ENCODE results near the gene TMEM184B.

Gene TMEM184B

DNA sequence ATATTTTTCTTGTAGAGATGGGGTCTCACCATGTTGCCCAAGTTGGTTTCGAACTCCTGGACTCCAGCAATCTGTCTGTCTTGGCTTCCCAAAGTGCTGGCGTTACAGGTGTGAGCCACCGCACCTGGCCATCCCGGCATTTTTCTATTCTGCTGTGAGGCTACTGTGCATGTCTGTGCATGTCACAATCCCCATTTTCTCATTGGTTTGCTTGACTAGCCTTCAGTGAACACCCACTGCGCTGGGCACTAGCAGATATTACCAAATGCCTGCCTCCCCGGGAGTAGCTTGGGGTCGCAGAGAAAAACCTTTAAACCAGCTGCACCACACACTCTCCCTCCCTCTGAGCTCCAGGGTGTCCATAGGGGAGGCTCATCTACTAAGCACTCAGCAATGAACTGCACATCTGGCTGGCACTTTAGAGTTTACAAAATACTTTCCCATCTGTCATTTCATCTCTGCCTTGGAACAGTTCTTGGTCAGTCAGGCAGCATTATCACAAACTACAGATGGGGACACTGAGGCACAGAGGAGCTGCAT lies 39.5 kb upstream of the TMEM184B start:
- H3K4me1 Mint-ChIP-seq (ENCODE audit: low read depth): peaks cover 60% of the 10 kb centered on the region
- no peak overlapping the region for H3K27ac Mint-ChIP-seq
- H3K9me3 Mint-ChIP-seq: no peaks in the 10 kb centered on the region
- H3K36me3 Mint-ChIP-seq (ENCODE audit: low read depth): peaks cover 36% of the 10 kb centered on the region
- H3K4me3 Mint-ChIP-seq: no peak overlapping the region
- no peaks in the 10 kb centered on the region for H3K27me3 Mint-ChIP-seq

DNA sequence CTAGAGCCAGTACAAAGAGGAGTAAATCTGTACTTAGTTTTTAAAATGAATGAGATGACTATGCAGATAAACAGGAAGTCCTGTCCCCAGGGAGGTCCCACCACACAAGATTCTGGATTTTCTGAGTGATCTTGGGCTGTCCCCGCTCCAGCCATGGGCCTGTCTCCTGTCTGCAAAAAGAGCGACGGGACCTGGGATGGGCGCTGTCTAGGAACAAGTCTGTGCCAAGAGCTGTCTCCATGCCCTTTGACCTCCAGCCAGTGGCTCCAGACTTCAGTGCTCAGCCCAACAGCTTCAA lies 38.5 kb upstream of the TMEM184B start:
- Mint-ChIP-seq H3K4me1 (ENCODE audit: low read depth) (peaks cover 66% of the 10 kb centered on the region), H3K9me3 (no peaks in the 10 kb centered on the region), H3K36me3 (ENCODE audit: low read depth) (peaks cover 40% of the 10 kb centered on the region), H3K27me3 (no peaks in the 10 kb centered on the region), H3K27ac (peak overlapping the region; percentile 79), H3K4me3 (no peak overlapping the region)

DNA sequence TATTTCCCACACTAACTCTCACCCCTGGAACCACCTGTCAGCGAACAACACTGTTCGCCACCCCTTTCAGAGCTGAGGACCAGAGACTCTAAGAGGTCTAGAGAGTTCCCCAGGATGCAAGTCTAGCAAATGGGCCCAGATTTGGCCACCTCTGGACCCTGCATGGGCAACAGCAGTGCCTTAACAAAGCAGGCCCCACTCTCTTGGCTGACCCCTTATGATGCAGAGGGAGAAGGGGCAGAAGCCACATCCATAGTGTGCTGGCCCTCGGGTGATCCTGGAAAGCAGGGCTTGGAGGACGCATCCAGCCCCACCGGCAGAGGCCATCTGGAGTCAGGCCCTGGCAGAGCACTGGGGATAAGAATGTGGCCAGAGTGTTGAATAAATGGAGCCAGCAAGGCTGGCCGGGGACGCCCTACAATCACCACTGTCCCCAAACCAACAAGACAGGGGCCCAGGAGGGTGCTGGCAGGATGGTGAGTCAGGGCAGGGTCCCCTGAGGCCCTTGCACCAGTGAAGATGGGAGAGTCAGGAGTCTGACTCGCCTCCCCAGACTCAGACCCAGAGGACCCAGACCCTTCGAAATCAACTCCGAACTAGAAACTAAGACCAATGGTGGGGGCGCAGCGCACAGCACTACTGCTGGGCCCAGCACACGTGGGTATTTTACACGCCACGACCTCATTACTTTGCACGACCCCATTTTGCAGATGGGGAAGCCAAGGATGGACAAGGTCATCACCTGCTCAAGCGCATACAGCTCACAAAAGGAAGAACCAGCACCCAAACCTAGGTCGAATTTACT lies 37.9 kb upstream of the TMEM184B start:
- peaks cover 70% of the 10 kb centered on the region for H3K4me1 Mint-ChIP-seq (ENCODE audit: low read depth)
- peak overlapping the region; percentile 79 for H3K27ac Mint-ChIP-seq
- H3K27me3 Mint-ChIP-seq: no peaks in the 10 kb centered on the region
- peaks cover 40% of the 10 kb centered on the region for H3K36me3 Mint-ChIP-seq (ENCODE audit: low read depth)
- no peak overlapping the region for H3K4me3 Mint-ChIP-seq
- no peaks in the 10 kb centered on the region for H3K9me3 Mint-ChIP-seq

DNA sequence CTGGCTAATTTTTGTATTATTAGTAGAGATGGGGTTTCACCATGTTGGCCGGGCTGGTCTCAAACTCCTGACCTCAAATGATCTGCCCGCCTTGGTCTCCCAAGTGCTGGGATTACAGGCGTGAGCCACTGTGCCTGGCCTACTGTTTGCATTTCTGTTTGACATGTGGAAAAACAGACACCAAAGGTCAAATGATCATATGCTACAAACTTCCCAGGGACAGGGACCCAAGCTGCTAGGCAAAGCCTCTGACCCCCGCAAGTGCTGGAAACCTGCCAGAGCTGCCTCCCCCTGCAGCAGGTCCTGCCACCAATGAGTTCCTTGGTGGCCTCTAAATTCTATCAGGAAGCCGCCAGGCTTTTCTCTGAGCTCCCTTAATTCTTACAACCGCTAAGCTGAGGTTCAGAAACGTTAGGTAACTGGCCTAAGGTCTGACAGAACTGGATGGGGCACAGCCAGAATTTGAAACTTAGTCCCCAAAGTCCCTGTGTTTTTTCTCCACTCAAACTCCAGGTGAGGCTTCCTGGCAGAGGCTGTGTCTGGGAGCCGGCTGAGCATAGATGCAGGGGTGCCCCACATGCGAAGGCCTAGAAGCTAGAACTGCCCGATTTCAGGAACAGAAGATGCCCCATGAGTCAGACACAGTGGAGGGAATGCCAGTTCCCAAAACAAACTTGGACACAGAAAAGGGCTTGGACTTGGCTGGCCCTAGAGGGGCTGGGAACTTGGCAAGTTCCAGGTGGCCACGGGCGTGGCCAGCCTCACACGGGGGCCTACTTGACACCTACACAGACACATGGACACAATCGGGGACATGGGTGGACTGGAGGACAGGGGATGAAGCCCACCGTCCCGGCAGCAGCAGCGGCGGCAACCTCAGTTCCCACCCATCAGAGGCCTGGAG lies 37.1 kb upstream of the TMEM184B start:
- Mint-ChIP-seq H3K36me3 (ENCODE audit: low read depth) (peaks cover 36% of the 10 kb centered on the region), H3K27me3 (no peaks in the 10 kb centered on the region), H3K27ac (no peak overlapping the region), H3K4me1 (ENCODE audit: low read depth) (peaks cover 69% of the 10 kb centered on the region), H3K4me3 (no peak overlapping the region), H3K9me3 (no peaks in the 10 kb centered on the region)

DNA sequence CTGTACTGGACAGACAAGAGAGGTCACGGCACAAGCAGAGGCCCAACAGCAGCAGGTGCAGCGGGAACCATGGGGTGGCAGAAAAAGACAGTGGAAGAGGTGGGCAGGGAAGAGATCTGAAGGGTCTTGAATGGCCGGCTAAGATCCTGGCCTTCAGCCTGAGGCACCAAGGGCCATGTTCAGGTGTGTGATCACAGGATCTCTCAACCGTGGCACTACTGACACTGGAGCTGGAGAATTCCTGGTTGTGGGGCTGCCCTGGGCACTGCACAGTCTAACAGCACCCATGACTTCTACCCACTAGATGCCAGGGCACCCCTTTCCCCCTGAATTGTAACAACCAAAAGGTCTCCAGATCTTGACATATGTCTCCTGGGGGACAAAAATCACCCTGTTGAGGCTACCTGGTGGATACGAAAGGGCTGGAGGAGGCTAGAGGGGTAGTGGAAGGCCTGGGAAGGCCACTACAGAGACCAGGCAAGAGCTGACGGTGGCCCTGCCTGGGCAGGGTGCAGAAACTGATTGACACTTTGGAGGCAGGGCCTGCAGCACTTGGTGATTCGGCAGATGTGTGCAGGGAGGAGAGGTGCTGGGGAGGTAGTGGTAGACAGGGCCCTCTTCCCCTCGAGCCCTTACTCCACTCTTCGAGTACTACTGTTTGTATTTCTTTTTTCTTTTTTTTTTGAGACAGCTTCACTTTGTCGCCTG lies 36.1 kb upstream of the TMEM184B start:
- no peaks in the 10 kb centered on the region for H3K9me3 Mint-ChIP-seq
- peak overlapping the region; percentile 32 for H3K27ac Mint-ChIP-seq
- H3K36me3 Mint-ChIP-seq (ENCODE audit: low read depth): peaks cover 39% of the 10 kb centered on the region
- no peaks in the 10 kb centered on the region for H3K27me3 Mint-ChIP-seq
- peaks cover 66% of the 10 kb centered on the region for H3K4me1 Mint-ChIP-seq (ENCODE audit: low read depth)
- no peak overlapping the region for H3K4me3 Mint-ChIP-seq

DNA sequence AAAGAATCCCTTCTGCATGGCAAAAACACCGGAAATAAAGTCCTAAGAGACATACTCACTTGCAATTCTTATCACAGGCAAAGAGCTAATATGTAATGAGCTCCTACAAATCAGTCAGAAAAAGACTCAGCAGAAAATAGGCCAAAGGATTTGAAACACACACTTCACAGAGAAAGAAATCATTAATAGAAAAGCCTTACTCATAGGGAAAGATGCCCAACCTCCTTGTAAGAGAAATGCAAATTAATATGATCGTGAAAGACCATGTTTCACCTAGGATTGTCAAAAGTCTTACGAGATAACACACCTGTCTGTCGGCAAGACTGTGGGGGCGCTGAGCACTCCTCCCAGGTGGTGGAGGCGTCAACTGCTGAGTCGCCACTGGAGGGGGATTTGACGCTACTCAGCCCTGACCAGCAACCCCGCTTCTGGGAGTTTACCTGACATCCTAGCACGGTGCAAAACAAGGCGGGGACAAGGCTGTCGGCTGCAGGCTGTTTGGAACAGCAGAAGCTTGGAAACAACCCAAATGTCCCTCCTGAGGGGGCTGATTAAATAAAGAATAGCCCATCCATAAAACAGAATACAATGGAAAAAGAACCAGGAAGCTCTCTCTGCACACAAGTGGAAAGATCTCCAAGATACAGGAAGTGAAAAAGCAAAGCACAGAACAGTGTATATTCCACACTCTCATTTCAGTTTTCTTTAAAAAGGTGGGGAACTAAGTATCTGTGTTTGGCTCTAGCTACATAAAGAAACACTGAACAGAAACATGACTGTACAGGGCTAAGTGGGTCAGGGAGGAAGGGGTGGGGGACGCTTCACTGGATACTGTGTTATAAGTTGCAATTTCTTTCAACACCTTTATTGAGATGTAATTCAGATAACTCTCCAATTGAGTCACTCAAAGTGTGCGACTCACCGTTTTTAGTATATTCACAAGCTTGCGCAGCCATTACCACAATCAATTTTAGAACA lies 33.0 kb upstream of the TMEM184B start:
- H3K4me1 Mint-ChIP-seq (ENCODE audit: low read depth): peaks cover 37% of the 10 kb centered on the region
- peak overlapping the region; percentile 10 for H3K4me3 Mint-ChIP-seq
- peaks cover 29% of the 10 kb centered on the region for H3K36me3 Mint-ChIP-seq (ENCODE audit: low read depth)
- H3K27me3 Mint-ChIP-seq: no peaks in the 10 kb centered on the region
- peak overlapping the region; percentile 67 for H3K27ac Mint-ChIP-seq
- no peaks in the 10 kb centered on the region for H3K9me3 Mint-ChIP-seq

DNA sequence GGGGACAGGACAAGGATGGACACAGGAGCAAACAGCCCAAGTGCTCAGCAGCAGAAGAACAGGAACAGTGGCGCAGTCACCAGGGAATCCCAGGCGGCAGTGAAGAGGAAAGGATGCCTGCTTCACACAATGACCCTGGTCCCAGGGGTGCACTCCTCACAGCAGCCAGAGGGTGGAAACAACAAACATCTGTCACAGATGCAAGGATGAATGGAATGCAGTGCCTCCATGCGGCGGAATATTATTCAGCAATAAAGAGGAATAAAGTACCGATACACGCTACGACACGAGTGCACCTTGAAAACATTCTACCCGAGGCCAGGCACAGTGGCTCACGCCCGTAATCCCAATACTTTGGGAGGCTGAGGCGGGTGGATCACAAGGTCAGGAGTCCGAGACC lies 31.7 kb upstream of the TMEM184B start:
- no peak overlapping the region for H3K27ac Mint-ChIP-seq
- H3K36me3 Mint-ChIP-seq (ENCODE audit: low read depth): peaks cover 36% of the 10 kb centered on the region
- H3K4me3 Mint-ChIP-seq: no peak overlapping the region
- H3K9me3 Mint-ChIP-seq: no peaks in the 10 kb centered on the region
- H3K27me3 Mint-ChIP-seq: no peaks in the 10 kb centered on the region
- peaks cover 34% of the 10 kb centered on the region for H3K4me1 Mint-ChIP-seq (ENCODE audit: low read depth)

DNA sequence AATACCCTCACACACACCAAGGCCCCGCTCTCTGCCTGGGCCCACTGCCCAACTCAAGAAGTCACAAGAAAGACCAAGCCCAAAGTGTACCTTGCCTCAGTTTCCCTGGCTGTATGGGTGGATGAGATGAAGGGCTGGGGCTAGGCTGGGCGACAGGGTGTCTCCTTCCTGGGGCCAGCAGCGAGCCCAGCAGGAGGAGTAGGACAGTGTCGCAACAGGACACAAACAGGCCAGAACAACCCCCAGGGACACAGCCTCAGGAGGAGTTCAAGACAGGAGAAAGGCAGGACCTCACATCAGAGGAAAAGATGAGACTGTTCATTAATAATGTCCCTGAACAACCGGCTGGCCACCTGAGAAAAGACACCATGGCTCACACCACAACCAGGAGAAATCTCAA lies 31.2 kb upstream of the TMEM184B start:
- Mint-ChIP-seq H3K27ac (no peak overlapping the region), H3K36me3 (ENCODE audit: low read depth) (peaks cover 36% of the 10 kb centered on the region), H3K4me1 (ENCODE audit: low read depth) (peaks cover 34% of the 10 kb centered on the region), H3K27me3 (no peaks in the 10 kb centered on the region), H3K9me3 (no peaks in the 10 kb centered on the region), H3K4me3 (no peak overlapping the region)

DNA sequence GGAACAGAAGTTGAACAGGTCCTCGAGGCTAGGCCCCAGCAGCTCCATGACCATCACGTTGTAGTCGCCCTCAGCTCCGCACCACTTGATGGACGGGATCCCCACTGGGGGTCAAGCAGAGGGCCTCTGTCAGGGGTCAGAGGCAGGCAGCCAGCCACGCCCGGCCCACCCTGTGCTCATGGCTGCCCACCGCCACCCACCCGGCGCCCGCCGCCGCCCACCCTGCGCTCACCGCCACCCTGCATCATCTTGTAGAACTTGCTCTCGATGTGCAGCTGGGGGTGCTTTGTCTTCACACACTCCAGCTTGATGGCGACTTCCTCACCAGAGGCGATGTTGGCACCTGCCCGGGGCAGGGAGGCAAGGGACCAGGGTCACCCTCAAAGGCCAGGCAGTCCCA lies 30.1 kb upstream of the TMEM184B start:
- H3K4me1 Mint-ChIP-seq (ENCODE audit: low read depth): peaks cover 28% of the 10 kb centered on the region
- H3K27ac Mint-ChIP-seq: no peak overlapping the region

DNA sequence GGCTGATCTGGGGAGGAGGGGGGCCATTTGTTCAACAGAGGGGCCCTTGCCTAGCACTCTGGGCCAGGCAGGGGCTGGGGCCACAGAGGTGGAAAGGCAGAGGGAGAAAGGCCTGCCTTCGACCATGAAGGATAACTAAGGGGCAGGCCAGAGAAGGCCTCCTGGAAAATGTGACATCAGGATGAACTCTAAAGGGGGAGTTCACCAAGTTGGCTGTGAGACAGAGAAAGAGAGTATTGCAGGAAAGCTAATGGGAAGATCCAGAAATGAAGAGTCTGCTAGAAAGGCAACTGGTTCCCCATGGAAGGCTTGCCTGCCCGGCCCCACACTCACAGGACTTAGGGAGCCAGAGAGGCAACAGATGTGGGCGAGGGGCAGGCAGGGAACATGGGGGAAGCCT lies 28.1 kb upstream of the TMEM184B start:
- Mint-ChIP-seq H3K4me1 (ENCODE audit: low read depth) (peaks cover 18% of the 10 kb centered on the region), H3K9me3 (no peaks in the 10 kb centered on the region), H3K36me3 (ENCODE audit: low read depth) (peaks cover 45% of the 10 kb centered on the region), H3K4me3 (no peak overlapping the region), H3K27ac (no peak overlapping the region), H3K27me3 (no peaks in the 10 kb centered on the region)

More for the DNA sequence above, 30.1 kb upstream of the TMEM184B start:
- H3K36me3 Mint-ChIP-seq (ENCODE audit: low read depth): peaks cover 41% of the 10 kb centered on the region
- H3K27me3 Mint-ChIP-seq: no peaks in the 10 kb centered on the region
- no peak overlapping the region for H3K4me3 Mint-ChIP-seq
- no peaks in the 10 kb centered on the region for H3K9me3 Mint-ChIP-seq

DNA sequence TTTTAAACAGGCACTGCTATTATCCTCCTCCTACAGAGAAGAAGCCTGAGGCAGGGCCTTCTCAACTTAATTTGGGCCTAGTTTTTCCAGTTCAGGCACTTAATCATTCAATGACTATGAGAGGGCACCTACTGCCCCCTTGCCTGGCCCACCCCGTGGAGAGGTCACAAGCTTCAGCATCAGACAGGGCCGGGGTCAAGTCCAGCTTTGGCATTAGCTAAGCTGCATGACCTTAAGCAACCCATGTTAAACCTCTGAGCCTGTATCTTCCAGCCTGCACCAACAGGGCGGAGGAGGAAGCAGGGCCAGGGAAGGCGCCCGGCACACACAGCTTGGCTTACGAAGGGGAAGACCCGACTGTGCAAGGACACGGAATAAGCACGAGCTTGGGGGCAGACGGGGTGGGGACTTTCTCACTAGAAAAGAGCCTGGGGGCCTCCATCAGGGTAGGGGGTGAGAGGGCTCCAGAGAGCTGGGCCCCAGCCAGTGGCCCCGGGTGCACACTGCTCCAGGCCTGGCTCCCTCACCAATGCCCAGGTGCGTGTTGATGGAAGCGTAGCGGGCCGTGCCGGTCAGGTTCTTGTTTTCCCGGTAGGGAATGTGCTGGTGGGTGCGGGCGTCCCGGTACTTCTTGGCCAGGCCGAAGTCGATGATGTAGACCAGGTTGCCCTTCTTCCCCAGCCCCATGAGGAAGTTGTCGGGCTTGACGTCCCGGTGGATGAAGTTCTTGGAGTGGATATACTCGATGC lies 27.6 kb upstream of the TMEM184B start:
- Mint-ChIP-seq H3K27ac (no peak overlapping the region), H3K36me3 (ENCODE audit: low read depth) (peaks cover 45% of the 10 kb centered on the region), H3K4me3 (no peak overlapping the region), H3K4me1 (ENCODE audit: low read depth) (peaks cover 12% of the 10 kb centered on the region), H3K27me3 (no peaks in the 10 kb centered on the region), H3K9me3 (no peaks in the 10 kb centered on the region)

DNA sequence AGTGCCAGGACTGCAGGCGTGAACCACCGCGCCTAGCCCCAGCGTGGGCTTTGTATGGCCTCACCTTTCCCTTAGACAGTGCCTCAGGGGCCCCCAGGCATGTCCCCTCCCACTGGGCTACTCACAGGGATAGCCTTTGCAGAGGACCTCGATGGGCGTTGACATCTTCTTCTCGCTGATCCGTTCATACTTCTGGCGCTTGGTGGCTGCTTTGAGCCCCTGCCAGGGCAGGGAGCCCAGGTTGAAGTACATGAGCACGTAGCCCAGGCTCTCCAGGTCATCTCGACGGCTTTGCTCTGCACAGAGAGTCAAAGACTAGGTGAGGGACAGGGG lies 26.9 kb upstream of the TMEM184B start:
- Mint-ChIP-seq H3K27ac (no peak overlapping the region), H3K36me3 (ENCODE audit: low read depth) (peaks cover 45% of the 10 kb centered on the region), H3K4me1 (ENCODE audit: low read depth) (peaks cover 8% of the 10 kb centered on the region), H3K9me3 (no peaks in the 10 kb centered on the region), H3K4me3 (no peak overlapping the region), H3K27me3 (no peaks in the 10 kb centered on the region)

DNA sequence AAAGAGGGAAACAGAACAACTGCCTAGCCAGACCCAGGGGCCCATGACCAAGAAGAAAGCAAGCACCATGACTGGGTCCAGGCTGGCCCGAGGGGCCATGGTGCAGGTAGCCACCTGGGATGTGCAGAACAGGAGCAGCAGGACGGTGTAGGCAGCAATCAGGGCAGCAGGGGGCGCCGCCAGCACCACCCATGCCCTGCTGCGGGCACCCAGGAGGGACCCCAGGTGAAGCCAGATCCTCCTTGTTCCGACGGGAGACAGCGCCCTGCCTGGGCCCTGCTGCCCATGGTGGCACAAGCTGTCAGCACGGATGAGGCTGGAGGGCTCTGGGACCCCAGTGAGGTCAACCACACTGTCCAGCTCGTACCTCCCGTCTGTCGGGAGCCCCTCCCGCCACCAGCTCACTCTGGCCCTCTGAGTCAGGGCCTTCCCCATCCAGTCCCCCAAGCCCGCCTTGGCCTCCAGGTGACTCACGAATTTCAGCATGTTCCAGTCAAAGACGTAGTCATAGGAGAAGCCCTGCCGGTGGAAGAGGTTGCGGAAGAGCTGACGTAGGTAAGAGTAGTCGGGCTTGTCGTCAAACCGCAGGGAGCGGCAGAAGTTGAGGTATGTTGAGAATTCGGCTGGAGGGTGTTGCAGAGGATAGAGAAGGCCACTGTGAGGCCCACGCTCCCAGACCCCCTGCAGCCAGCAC lies 25.6 kb upstream of the TMEM184B start:
- H3K4me3 Mint-ChIP-seq: no peak overlapping the region
- no peak overlapping the region for H3K27ac Mint-ChIP-seq
- H3K36me3 Mint-ChIP-seq (ENCODE audit: low read depth): peaks cover 42% of the 10 kb centered on the region
- no peaks in the 10 kb centered on the region for H3K9me3 Mint-ChIP-seq
- H3K27me3 Mint-ChIP-seq: no peaks in the 10 kb centered on the region
- H3K4me1 Mint-ChIP-seq (ENCODE audit: low read depth): no peaks in the 10 kb centered on the region

All from stimulated activated naive CD8-positive, alpha-beta T cell treated with anti-CD3 and anti-CD28 coated beads, Interleukin-15, Interleukin-2, amounts not matched to agents 100 ng/mL and 50 ng/mL, for 24 hours (primary cell).